Gastroesophageal sphincter (tissue), 3 donors: ENCODE measurements around the gene AMHR2.
"Not testable (repeated sequence)": the region's sequence is repeated elsewhere in the genome, so short reads cannot be mapped to it uniquely, and the experiment has no call there.

Experiments used
- CTCF ChIP-seq, 4 experiments: fragments of 200-600 bp in 2 of 4; fragments of 450-650 bp in 2 of 4; sonication (generic) in 1 of 4; IDR thresholded peaks; one replicate each; pipeline ENCODE4 v1.5.1; 2017 to 2019; ENCODE audit warnings: antibody characterized with exemption in 4 of 4, mild to moderate bottlenecking in 2 of 4, moderate library complexity in 2 of 4
- POLR2A ChIP-seq, 2 donors: fragments of 450-650 bp; IDR thresholded peaks; one replicate each; pipeline ENCODE4 v1.6.1; 2017; ENCODE audit warnings: antibody characterized with exemption in 2 of 2, mild to moderate bottlenecking in 2 of 2, moderate library complexity in 1 of 2

- TF ChIP-seq POLR2A, CTCF (IDR thresholded peaks at IDR 0.05): not testable (repeated sequence)
These were observed 49.4 kb upstream of the AMHR2 start for GRCh38 chr12:53374277-53374676.
